HG03565 (cell line): ENCODE results near the gene AGAP1.

Experiments used
- ATAC-seq: cut with Tn5 transposase; IDR thresholded peaks from one replicate; pipeline ENCODE4 v1.9.1; 2021; ENCODE audit warnings: mild to moderate bottlenecking, moderate library complexity; ENCODE audit not compliant: unreplicated experiment

AGAP1 gene

DNA sequence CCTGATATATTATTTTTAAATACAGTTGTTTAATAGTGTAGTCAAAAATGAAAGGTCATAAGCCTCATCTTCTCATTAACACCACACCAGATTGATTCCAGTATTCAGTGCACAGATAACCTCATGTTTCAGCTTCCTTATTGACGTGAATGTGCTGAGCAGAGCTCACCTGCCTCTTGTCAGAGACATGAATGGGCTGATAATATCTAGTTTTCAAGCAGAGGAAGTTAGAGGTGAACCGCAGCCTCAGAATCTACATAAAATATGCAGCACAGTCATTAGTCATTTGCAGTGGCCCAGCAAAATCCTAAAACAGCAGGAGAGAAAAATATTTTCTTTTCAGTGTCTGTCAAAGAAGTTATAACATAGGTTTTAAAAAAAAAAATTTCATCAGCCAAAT is 458.1 kb downstream of the AGAP1 start:
- ATAC-seq = no peak

DNA sequence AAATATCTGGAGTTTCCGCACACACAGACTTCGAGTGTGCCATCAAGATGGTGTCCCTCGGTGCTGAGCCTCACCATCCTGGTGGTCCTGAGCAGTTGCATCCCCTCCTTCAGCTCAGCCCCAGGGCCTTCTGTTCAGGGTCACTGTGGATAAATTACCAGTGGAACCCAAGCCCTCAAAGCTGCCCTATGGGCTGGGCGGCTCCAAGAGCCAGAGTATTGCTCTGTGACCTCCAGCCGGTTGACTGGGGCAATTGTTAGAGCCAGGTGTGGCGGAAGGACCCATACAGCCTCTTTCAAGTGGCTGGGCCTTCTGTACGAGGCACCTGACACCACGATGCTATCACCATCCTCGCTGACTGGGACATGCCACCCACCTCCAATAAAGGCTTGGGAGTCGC is 458.9 kb downstream of the AGAP1 start:
- ATAC-seq = no peak

DNA sequence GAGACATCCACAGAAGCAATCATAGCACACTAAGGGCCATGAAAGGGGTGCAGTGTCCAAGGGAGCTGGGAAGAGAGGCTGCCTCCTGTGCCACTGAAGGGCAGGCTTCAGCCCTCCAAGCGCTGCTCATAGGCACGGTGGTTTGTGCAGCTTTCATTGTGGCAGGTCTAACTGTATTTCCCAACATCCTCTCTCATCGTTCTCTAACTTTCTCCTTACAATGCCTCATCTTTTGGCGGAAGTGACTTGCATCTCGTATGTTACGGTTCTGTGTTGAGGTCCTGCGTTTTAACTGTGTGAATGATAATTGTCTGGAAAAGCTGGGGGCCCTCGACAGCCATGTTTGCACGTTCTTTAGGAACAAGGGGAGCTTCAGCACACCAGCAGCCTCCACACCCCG is 460.4 kb downstream of the AGAP1 start:
- ATAC-seq = no peak

DNA sequence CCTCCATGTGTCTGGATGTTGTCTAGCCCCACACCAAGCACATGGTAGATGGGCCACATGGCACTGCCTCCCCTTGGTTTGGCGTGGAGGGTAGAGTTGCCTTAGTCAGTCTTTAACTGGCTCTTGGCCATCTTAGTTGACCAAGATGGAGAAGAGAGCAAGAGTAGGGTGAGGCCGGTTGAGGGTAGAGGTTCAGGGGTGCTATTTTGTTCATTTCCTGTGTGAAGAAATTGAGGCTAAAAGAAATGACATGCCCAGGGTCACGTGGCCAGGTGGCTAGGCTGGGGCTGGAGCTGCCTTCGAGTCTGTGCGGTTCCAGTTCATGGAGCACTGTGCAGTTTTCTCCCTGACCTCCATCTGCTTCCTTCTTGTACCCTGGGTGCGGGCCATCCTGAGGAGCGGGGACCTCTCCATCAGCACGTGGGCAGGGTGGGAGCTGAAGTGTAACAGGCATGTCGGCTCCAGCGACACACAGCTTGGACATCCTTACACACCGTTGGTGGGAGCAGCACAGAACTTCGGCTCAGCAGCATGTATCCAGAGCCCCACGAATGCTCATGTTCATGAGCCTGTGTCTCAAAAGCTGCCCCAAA is 461.1 kb downstream of the AGAP1 start:
- ATAC-seq = no peak

DNA sequence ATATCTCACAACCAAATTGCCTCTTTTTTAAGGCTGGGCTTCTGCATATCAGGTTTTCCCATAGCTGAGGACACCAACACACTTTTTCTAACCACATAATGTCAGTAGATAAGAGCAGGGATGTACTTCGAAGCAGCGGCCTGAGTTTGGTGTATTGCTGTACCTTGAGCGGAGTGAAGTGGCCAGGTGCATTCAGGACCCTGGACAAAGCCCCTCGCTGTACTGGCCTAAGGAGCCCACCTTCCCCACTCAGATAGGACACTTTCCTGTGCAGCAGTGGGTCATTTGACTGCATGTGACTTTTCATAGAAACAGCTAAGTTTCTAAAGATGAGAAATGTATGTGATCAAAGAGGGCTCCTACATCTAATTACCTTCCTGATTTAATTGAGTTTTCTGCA is 461.8 kb downstream of the AGAP1 start:
- ATAC-seq = no peak

DNA sequence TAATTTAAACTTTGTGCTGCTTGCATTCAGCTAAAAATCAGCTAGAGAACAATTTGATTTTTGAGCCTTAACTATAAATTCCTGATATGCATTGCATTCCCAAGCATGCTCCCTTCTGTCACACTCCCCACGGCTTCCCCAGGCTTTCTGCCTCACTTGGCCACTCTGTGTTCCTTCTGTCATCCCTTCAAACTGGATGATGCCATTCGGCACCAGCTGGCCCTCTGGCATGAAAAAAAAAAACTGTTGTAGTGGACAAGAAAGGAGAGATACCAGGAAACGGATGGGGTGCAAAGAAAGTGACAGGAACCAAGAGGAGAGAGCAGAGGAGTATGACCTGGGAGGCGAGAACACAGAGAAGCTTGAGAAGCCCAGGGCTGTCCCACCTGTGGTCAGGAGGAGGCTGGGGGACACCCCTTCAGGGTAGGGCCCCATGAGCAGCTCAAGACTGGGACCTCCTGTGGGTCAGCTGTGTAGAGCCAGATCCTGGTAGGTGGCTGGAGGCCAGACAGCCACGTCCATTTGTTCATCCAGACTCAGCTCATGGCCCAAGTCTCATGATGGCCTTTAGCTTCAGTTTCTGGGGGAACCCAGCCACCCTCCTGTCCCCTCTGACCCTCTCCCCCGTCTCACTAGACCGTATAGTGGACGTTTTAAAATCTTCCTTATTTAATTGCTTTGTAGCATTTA is 462.6 kb downstream of the AGAP1 start:
- no peak for ATAC-seq

DNA sequence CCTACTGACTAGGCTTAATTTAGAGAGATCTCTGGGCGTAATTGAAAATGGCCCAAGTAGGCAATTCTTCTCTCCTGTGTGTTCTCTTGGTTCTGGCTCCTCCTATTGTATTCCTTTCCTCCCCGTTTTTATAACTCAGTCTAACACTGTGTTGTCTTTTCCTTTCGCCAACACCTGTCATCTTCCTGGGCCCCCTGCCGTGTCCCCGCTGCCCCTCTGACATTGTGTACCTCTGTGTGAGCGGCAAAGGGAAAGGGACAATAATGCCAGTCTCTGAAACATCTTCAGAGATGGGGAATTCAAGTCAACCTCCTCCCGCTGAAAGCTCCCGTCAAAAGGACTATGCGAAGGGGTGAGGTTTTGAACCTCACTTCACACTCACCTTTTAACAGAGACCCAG is 463.4 kb downstream of the AGAP1 start:
- no peak for ATAC-seq

DNA sequence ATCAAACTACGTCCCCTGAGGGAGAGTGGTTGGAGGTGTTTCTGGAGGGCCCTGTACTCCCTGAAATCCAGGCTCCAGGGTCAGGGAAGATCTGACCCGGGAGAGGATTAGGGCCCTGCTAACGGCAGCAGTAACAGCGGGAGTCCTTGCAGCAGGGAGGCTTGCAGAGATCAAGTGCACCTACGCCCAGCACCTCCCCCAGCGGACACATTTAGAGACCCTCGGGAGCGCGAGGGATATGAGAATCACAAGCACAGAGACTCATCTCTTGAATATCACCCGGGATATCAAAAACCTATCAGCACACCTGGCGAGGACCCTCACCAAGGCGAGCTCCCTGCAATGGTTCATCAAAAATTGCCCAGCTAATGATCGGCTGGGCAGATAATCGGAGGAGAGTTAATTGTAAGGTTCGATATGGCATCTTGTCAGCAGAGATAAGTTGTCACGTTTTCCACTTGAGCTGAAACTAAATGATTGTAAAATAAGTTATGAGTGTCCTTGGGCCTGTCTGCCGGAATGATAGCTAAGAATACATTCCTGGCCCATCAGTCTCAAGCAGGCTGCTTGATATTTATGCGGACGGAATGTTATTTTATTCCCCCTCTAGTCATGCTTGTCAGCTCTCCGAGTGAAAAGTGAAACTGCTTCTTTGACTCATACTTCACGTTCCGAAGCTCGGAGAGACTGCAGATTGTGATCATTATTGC is 464.5 kb downstream of the AGAP1 start:
- ATAC-seq = no peak

DNA sequence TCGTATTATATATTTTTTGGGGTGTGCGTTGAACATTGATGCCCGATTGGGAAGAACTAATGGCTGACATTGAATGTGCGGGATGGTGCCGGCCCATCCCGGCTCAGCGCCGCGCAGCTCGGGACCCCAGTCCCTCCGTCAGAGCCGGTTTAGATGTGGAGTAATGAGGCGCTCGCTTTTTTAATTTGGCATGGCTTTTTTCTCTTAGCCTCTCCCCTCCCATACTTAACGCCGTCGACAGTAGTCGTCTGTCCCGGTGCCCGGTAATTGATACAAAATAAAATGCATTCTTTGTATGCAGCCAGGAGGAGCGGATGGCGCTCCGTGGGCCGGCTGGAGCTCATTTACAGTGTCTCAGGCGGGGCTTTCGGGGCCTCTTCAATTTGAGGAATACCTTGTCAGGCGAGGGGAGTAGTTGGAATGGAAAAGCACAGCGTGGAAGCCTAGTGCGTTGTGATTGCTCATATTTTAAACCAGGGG is 465.1 kb downstream of the AGAP1 start:
- no peak for ATAC-seq

DNA sequence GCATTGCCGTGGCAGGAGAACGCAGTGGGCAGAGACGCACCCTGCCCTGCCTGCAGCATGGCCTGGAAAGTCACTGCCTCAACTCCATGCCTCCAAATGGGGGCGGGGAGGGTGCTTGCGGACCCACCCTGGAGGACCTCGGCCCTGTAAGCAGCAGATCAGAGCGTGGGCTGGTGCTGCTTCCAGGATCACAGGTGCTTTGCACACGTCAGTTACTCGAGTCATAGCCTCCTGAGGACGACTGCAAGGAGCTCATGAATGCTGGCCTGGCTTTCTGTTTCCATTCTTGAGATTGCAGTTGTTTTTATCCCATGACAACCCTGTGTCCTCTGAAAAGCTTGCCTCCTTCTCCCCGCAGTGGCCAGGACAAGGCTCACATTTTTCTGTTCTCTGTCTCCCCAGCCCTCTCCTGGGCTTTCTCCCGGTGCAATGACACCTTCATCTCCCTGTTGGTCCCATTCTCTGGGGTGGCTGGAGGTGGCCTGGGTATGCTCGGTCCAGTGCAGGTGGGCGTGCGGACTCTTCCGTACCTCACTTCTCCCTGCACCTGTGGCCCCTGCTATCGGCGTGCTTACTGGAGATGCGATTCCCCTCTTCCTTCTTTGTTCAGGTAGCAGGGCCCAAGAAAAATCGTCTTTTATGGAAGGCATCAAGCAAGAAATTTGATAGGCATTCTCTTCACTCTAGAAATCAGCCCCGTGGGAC is 466.3 kb downstream of the AGAP1 start:
- no peak for ATAC-seq

DNA sequence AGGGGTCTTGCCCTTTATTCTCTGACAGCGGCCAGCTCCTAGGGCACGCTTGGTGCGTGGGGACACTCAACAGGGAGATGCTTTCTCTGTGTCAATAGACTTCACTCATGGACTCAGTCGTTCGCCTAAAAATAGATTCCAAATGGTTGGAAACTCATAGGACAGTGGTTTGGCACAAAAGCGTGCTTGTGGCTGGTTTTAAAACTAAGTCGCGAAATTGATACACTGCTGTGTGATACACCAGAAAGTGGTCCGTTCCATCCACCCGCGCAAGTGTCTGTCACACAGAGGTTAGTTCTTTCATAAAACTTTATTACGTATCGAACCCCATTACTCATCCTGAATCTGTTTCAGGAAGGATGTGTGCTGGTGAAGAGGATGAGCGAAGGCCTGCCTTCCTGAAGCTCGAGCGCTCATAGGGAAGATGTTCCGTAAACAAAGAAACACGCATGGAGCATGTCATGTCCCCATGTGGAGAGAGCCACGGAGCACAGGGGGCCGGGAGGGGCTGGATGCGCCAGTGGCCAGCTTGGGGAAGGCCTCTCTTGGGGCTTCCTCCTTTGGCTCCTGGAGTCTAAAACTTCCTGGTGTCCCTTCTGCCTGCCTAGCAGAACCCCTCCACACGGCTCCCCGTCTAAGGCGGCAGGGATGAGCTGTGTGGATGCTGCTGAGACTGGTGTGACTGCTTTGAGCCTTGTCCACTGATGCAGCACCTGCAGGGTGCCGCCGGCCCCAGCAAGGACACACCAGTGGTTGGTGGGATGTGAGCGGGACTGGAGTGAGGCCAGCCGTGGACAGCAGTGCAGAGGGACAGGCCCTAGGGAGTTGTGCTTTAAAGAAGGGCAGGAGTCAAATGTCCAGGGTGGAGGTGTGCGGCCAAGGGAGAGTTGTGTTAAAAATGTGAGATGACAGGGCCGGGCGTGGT is 467.1 kb downstream of the AGAP1 start:
- no peak for ATAC-seq

DNA sequence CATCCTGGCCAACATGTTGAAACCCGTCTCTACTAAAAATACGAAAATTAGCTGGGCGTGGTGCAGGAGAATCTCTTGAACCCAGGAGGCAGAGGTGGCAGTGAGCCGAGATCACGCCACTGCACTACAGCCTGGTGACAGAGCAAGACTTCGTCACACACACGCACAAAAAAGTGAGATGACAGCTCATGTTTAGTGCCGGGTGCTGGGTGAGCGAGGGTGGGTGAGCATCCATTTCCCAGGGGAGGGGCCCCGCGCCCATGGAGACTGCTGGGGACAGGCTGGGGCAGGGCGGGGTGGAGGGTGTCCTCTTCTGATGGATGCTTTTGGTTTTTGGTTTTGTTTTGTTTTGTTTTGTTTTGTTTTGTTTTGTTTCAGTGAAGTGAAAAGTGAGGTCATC is 467.9 kb downstream of the AGAP1 start:
- no peak for ATAC-seq

DNA sequence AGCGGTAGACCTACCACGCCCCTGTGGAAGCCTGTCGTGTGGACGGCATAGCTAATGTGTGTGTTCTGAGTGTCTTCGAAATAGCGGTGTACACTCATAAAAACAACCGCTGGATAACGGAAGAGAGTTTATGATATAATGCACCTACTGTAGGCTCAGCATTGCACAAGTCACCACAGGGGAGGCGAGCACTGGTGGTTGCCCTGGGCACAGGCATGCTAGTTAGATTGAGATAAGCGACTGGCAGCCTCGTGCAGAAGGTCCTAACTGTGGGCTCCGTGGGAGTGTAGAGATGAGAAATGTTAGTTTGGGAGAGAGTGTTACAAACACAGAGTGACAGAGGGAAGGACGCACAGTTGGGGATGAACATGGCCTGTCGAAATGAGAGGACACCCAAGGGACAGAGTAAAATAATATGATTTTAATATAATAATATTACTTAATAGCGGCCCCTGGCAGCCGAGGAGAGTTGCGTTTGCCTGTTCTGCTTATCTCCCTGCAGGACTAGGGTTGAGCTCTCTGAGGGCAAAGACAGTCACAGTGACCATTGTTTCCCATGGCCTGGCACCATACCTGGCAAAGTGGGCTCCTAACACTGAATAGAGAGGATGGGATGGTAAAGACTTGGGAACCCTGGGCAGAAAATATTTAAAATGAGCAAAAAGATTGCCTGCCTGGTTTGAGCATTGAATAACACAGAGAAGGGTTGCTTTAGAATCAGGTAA is 470.2 kb downstream of the AGAP1 start:
- no peak for ATAC-seq

DNA sequence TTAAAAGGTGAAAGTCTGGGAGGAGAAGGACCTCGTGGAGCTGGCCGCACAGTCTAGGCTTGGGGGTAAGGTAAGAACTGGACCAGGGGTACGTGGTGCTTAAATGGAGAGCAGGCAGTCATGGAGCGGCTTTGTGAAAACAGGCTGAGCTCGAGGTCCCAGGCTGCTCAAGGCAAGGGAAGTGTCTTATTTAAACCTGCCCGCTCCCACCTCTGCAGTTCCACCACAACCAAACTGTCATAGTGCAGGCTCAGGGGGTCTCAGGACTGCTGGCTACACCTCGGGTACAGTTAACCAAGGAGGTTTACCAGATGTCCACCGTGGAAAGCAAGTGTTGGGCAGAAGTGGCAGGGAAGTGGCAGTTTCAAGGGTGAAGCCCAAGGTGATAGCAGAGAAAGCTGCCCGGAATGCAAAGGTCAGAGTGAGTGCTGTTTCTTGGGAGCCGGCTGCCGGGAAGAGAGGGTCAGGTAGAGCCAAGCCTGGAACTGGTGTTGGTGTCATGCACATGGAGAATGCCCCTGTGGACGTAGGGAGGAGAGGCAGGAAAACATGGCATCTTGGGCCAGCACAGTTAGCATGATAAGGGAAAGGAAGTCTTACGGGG is 471.0 kb downstream of the AGAP1 start:
- ATAC-seq = no peak

DNA sequence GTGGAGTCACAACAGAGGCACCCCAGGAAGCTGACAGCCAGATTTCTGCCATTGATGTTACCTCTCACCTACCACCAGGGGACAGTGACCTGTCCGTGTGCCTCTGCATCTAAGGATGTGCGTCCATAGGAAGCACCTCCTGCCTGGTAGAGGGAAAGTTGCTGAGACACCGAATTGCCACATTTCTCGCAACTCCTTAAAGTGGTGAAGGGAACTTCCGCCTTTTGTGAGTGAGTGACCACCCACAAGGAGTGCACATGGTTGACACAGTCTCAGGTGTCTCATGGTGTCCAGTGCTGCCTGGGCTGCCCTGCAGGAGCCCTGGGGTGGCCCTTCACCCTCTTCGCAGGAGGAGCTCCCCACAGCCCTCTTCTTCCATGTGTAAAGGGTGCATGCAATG is 472.6 kb downstream of the AGAP1 start:
- no peak for ATAC-seq

DNA sequence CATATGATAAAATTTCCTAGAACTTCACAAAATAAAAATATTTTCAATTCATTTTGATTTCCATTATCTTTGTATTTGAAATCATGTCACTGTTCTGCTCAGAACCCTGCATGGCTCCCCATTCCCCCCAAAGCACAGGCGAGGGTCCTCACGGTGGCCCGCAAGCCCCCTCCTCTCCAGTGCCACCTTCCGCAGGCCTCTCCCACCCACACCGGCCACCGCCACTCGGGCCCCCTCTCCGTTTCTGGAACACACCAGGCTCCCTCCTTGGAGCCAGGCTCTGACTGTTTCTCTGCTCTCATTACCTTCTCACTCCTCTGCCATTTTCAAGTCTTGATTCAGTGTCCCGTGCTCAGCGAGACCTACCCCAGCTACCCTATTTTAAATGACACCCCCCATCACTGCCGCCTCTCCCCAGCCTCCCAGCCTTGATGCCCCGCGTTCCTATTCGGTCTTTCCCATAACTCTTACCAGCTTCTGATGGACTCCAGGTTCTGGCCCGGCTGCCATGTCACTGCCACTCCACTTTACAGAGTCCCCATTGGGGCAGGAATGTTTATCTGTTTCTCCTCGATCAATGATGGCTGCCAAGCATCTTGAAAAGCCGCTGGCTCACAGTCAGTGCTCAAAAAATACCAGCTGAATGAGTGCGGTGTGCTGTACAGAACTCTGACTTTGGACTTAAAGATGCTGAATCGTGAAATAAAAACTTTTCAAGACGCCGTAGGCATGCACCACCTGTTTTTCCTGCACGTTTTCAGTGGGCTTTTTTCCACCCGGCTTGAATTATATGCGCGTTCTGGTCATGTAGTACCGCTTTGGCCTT is 473.3 kb downstream of the AGAP1 start:
- ATAC-seq = no peak

DNA sequence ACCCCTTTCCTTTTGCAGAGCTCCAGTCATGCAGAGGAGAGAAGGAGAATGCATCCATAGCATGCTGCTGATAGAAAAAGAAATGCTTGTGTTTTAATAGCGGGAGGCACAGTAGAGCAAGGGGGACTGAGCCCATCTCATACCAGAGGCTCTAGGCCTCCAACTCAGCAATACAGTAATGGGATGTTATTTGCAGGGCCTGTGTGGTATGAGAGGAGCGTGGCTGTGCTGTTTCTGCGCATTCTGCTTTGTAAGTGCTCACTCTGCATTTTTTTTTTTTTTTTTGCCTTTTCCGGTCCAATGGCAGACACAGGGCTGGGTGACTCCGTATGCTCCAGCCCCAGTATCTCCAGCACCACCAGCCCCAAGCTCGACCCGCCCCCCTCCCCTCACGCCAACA is 474.3 kb downstream of the AGAP1 start:
- no peak for ATAC-seq

DNA sequence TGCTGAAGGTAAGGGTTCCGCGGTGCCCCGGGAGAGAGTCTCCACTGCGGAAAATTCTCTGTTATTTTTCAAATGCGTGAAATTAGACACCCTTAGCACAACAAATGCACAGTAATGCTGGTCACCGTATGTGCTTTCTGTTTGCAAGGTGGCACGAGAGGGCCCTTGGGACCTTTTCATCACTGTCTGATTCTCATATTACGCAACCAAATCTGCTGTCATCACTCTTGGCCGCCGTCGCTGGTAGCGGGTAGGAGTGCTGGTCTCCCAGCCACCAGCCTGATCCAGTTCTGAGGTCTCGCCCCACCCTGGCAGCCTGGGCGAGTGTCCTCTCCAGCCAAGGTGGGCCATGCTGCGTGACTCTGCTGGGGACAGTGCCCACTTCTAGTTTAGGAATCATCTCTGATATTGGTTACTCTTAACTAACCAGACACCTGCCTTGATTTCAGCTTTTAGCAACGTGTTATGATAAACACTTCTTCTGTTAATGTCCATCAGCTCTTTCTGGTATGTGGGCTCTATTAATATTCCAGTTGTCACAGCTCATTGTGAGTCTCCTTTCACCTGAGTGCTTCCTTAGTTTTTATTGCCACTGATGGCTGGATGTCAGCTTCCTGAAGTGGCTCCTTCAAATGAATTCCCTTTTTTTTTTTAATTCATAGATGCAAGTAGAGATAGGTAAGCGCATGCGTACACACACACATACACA is 474.9 kb downstream of the AGAP1 start:
- ATAC-seq = no peak
